ENCODE results near the gene GLI2. TPM values are rescaled to one million over a fixed set of nuclear protein-coding genes. Genes with fewer than 3 reads are reported as not detected.

Gene GLI2
- total RNA-seq, 6 donors from 2014 or later, result 0.61 to 8.8 (median 3.3) TPM

- no peak for ATAC-seq (ENCODE audit: low FRiP score in 2 of 2)
Measured at GRCh38 chr2:120722246-120722567, 13.5 kb upstream of the GLI2 start.

GRCh38 chr2:120722568-120723421 is 12.9 kb upstream of the GLI2 start:
- peak in 1 of 2 donors; percentile 77 for ATAC-seq (ENCODE audit: low FRiP score in 2 of 2)
- Histone ChIP-seq H3K27ac (no peak overlapping the region), H3K4me1 (no peaks in the 10 kb centered on the region), H3K4me3 (no peak overlapping the region), H3K36me3 (no peaks in the 10 kb centered on the region), H3K9me3 (peaks cover 0 to 6% (median 0%) of the 10 kb centered on the region in 4 donors), H3K27me3 (no peaks in the 10 kb centered on the region)
- peak in 1 of 2 donors; percentile 2 for DNase-seq
- no peak for TF ChIP-seq EP300 (IDR thresholded peaks at IDR 0.05)
- TF ChIP-seq POLR2A (IDR thresholded peaks at IDR 0.05), result no peak
- TF ChIP-seq POLR2AphosphoS5 (IDR thresholded peaks at IDR 0.05), result no peak
- TF ChIP-seq CTCF (IDR thresholded peaks at IDR 0.05), result no peak
- WGBS, 2 donors, result 31 to 41% methylated on average over 11 of the region's 11 CpGs

More at GRCh38 chr2:120722246-120722567, 13.5 kb upstream of the GLI2 start:
- Histone ChIP-seq H3K36me3 (no peaks in the 10 kb centered on the region), H3K4me1 (no peaks in the 10 kb centered on the region), H3K4me3 (no peak overlapping the region), H3K9me3 (peaks cover 0 to 6% (median 0%) of the 10 kb centered on the region in 4 donors), H3K27me3 (no peaks in the 10 kb centered on the region), H3K27ac (no peak overlapping the region)
- 63% methylated on average over 9 of the region's 9 CpGs for WGBS, 2 donors
- TF ChIP-seq EP300 (IDR thresholded peaks at IDR 0.05) (no peak), CTCF (IDR thresholded peaks at IDR 0.05) (no peak), POLR2A (IDR thresholded peaks at IDR 0.05) (no peak), POLR2AphosphoS5 (IDR thresholded peaks at IDR 0.05) (no peak)
- peak; percentile 3 to 50 for DNase-seq

- no peak overlapping the region for H3K4me3 ChIP-seq
- H3K27ac ChIP-seq, result no peak overlapping the region
- H3K36me3 ChIP-seq, result no peaks in the 10 kb centered on the region
- no peaks in the 10 kb centered on the region for H3K27me3 ChIP-seq
- no peak for ATAC-seq (ENCODE audit: low FRiP score in 2 of 2)
- no peaks in the 10 kb centered on the region for H3K4me1 ChIP-seq
- DNase-seq, result no peak
- TF ChIP-seq EP300 (IDR thresholded peaks at IDR 0.05) (no peak), CTCF (IDR thresholded peaks at IDR 0.05) (no peak), POLR2A (IDR thresholded peaks at IDR 0.05) (no peak), POLR2AphosphoS5 (IDR thresholded peaks at IDR 0.05) (no peak)
- peaks cover 0 to 6% (median 0%) of the 10 kb centered on the region in 4 donors for H3K9me3 ChIP-seq
Measured at GRCh38 chr2:120726245-120726644, 9.4 kb upstream of the GLI2 start.

GRCh38 chr2:120729406-120730399 is 6.0 kb upstream of the GLI2 start:
- WGBS, 2 donors, result 53% methylated on average over 8 of the region's 8 CpGs
- Histone ChIP-seq H3K4me1 (no peaks in the 10 kb centered on the region), H3K27me3 (peaks cover 0 to 5% (median 2%) of the 10 kb centered on the region in 4 donors), H3K27ac (no peak overlapping the region), H3K36me3 (no peaks in the 10 kb centered on the region), H3K4me3 (no peak overlapping the region), H3K9me3 (peaks cover 0 to 6% (median 0%) of the 10 kb centered on the region in 4 donors)
- TF ChIP-seq CTCF (IDR thresholded peaks at IDR 0.05) (no peak), POLR2A (IDR thresholded peaks at IDR 0.05) (no peak), POLR2AphosphoS5 (IDR thresholded peaks at IDR 0.05) (no peak), EP300 (IDR thresholded peaks at IDR 0.05) (no peak)
- DNase-seq, result no peak
- peak in 1 of 2 donors; percentile 95 for ATAC-seq (ENCODE audit: low FRiP score in 2 of 2)

Measured in upper lobe of left lung (tissue), 6 donors.